GM20000 (cell line): ENCODE results near the gene SIGLEC12.

Experiments used
- DNase-seq: peaks from one replicate; pipeline ENCODE4 v3.0.0; 2012; ENCODE audit warnings: low spot score
- CTCF ChIP-seq: IDR thresholded peaks from 2 replicates; pipeline ENCODE4 v1.5.1; 2012; ENCODE audit warnings: mild to moderate bottlenecking, control low read depth; ENCODE audit errors: extremely low read depth, missing control alignments

Gene SIGLEC12

GRCh38 chr19:51461723-51462161 is 39.9 kb downstream of the SIGLEC12 start:
- TF ChIP-seq CTCF = no peak
- DNase-seq = no peak

- no peak for DNase-seq
These were observed 41.2 kb downstream of the SIGLEC12 start for GRCh38 chr19:51460164-51460992.

GRCh38 chr19:51458899-51459505 is 42.6 kb downstream of the SIGLEC12 start:
- TF ChIP-seq CTCF = no peak
- DNase-seq = no peak

More at GRCh38 chr19:51460164-51460992, 41.2 kb downstream of the SIGLEC12 start:
- TF ChIP-seq CTCF = no peak

GRCh38 chr19:51458051-51458645 is 43.5 kb downstream of the SIGLEC12 start, which contains the start of gene SIGLEC8:
Gene SIGLEC8, minus strand, starts transcription at chr19:51458454. Its CDS starts 67 bp downstream, at chr19:51458387.
- no peak for TF ChIP-seq CTCF
- DNase-seq = no peak

GRCh38 chr19:51457351-51458013 is 44.1 kb downstream of the SIGLEC12 start:
- no peak for TF ChIP-seq CTCF

GRCh38 chr19:51456541-51457290 is 44.9 kb downstream of the SIGLEC12 start:
- no peak for TF ChIP-seq CTCF
- no peak for DNase-seq

More at GRCh38 chr19:51457351-51458013, 44.1 kb downstream of the SIGLEC12 start:
- DNase-seq = no peak
